GM19397 (cell line): ENCODE results near the gene LTF.

Experiments used
- ATAC-seq: cut with Tn5 transposase; IDR thresholded peaks from one replicate; pipeline ENCODE4 v1.9.1; 2021; ENCODE audit warnings: mild to moderate bottlenecking, moderate library complexity; ENCODE audit not compliant: unreplicated experiment

LTF gene

GRCh38 chr3:46491089-46492070 lies 26.7 kb upstream of the LTF start:
- no peak for ATAC-seq

- no peak for ATAC-seq
These were observed 25.8 kb upstream of the LTF start for GRCh38 chr3:46490338-46491084.

GRCh38 chr3:46489875-46490274 lies 25.2 kb upstream of the LTF start:
- no peak for ATAC-seq

- ATAC-seq, result no peak
These were observed 24.7 kb upstream of the LTF start for GRCh38 chr3:46489381-46489780.

GRCh38 chr3:46488735-46489361 lies 24.1 kb upstream of the LTF start:
- ATAC-seq, result peak; percentile 90

GRCh38 chr3:46485779-46486175 lies 21.1 kb upstream of the LTF start:
- no peak for ATAC-seq

- ATAC-seq, result no peak
These were observed 20.4 kb upstream of the LTF start for GRCh38 chr3:46484911-46485778.

GRCh38 chr3:46484388-46484787 lies 19.7 kb upstream of the LTF start:
- ATAC-seq, result no peak

GRCh38 chr3:46483825-46484224 lies 19.1 kb upstream of the LTF start:
- no peak for ATAC-seq

- no peak for ATAC-seq
These were observed 18.1 kb upstream of the LTF start for GRCh38 chr3:46482632-46483350.

- no peak for ATAC-seq
These were observed 16.9 kb upstream of the LTF start for GRCh38 chr3:46481636-46482035.

- ATAC-seq, result no peak
These were observed 15.9 kb upstream of the LTF start for GRCh38 chr3:46480491-46481195.

GRCh38 chr3:46479696-46480095 lies 15.0 kb upstream of the LTF start:
- no peak for ATAC-seq

- ATAC-seq, result no peak
These were observed 14.3 kb upstream of the LTF start for GRCh38 chr3:46479021-46479420.

GRCh38 chr3:46478341-46478740 lies 13.6 kb upstream of the LTF start:
- ATAC-seq, result no peak

- ATAC-seq, result no peak
These were observed 13.1 kb upstream of the LTF start for GRCh38 chr3:46477756-46478155.

- ATAC-seq, result no peak
These were observed 12.4 kb upstream of the LTF start for GRCh38 chr3:46477145-46477544.

GRCh38 chr3:46472736-46473135 lies 8.0 kb upstream of the LTF start:
- ATAC-seq, result no peak

- ATAC-seq, result no peak
These were observed 6.7 kb upstream of the LTF start for GRCh38 chr3:46471371-46471914.
